Gastroesophageal sphincter (tissue), 3 donors: ENCODE data around the gene PARD3.

ENCODE experiments used
- EP300 ChIP-seq: sonication (generic); formaldehyde crosslinking; IDR thresholded peaks from one replicate; pipeline ENCODE4 v1.6.1; 2017; ENCODE audit warnings: antibody characterized with exemption, mild to moderate bottlenecking
- POLR2A ChIP-seq, 2 donors: fragments of 450-650 bp; IDR thresholded peaks; one replicate each; pipeline ENCODE4 v1.6.1; 2017; ENCODE audit warnings: antibody characterized with exemption in 2 of 2, mild to moderate bottlenecking in 2 of 2, moderate library complexity in 1 of 2
- POLR2AphosphoS5 ChIP-seq: sonication (generic); formaldehyde crosslinking; IDR thresholded peaks from one replicate; pipeline ENCODE4 v1.6.1; 2017; ENCODE audit warnings: antibody characterized with exemption
- TF ChIP-seq, protein P1 (sequence below), 4 experiments: fragments of 200-600 bp in 2 of 4; fragments of 450-650 bp in 2 of 4; sonication (generic) in 1 of 4; IDR thresholded peaks; one replicate each; pipeline ENCODE4 v1.5.1; 2017 to 2019; ENCODE audit warnings: antibody characterized with exemption in 4 of 4, mild to moderate bottlenecking in 2 of 4, moderate library complexity in 2 of 4

DNA sequence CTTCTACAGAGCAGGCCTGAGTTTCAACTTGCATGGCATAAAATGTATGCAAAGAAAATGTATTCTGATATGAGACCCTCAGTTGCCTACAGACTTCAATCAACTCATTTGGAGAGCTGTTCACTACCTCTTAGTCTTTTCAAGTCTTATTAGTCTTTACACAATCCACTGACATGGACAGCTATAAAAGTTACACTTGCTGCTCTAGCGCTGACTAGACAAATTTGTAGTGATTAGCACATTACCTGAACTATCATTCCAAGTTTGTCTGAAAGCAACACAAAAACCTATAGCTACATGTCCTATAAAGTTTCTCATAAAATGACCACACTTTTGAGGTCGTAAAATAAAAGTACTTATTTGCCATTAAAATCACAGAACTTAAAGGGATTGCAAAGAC, 83.9 kb downstream of the PARD3 start:
- TF ChIP-seq EP300 (no peak), POLR2A (IDR thresholded peaks at IDR 0.05) (no peak), POLR2AphosphoS5 (no peak)
- TF ChIP-seq, protein P1, sequence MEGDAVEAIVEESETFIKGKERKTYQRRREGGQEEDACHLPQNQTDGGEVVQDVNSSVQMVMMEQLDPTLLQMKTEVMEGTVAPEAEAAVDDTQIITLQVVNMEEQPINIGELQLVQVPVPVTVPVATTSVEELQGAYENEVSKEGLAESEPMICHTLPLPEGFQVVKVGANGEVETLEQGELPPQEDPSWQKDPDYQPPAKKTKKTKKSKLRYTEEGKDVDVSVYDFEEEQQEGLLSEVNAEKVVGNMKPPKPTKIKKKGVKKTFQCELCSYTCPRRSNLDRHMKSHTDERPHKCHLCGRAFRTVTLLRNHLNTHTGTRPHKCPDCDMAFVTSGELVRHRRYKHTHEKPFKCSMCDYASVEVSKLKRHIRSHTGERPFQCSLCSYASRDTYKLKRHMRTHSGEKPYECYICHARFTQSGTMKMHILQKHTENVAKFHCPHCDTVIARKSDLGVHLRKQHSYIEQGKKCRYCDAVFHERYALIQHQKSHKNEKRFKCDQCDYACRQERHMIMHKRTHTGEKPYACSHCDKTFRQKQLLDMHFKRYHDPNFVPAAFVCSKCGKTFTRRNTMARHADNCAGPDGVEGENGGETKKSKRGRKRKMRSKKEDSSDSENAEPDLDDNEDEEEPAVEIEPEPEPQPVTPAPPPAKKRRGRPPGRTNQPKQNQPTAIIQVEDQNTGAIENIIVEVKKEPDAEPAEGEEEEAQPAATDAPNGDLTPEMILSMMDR (IDR thresholded peaks at IDR 0.05) = no peak
